IMR-90 (cell line): ENCODE data around the gene MAP6. TPM values are rescaled to one million over a fixed set of nuclear protein-coding genes. Genes with fewer than 3 reads are reported as not detected.

Source experiments
- ATAC-seq: fragments of 200-7000 bp; cut with Tn5 transposase; 2 replicates; pipeline ENCODE4 v1.9.1; 2020; ENCODE audit warnings: low read depth, mild to moderate bottlenecking, moderate library complexity
- BruUV-seq: library from RNA; stranded (reverse); fragments of 400-500 nt; replicated peaks from 2 replicates; lab custom pipeline; 2021; lab: Mats Ljungman, UMichigan
- CTCF ChIA-PET: fragments of 300-600 bp; formaldehyde crosslinking; extraction: SDS; loops from one replicate; lab custom pipeline; 2021; ENCODE audit warnings: antibody characterized with exemption; lab: Yijun Ruan, JAX
- POLR2A ChIA-PET: fragments of 300-600 bp; sonication (Branson Sonifier 250); formaldehyde crosslinking; loops from one replicate; lab custom pipeline; 2022; ENCODE audit warnings: antibody characterized with exemption; ENCODE audit not compliant: unreplicated experiment; lab: Charles Lee
- DNase-seq: peaks from one replicate; pipeline ENCODE4 v3.0.0; 2013
- H2AFZ ChIP-seq: replicated peaks from 2 replicates; pipeline ENCODE3; 2013; ENCODE audit warnings: low read length, mild to moderate bottlenecking; ENCODE audit not compliant: poor library complexity
- H2AK5ac ChIP-seq: 2 replicates; pipeline ENCODE4 v1.6.1; 2013; ENCODE audit warnings: low read depth, low read length, inconsistent platforms
- H2AK9ac ChIP-seq: replicated peaks from 2 replicates; pipeline ENCODE3; 2013; ENCODE audit warnings: mild to moderate bottlenecking, low read depth, low read length, moderate library complexity; ENCODE audit not compliant: poor library complexity
- H2BK120ac ChIP-seq: 2 replicates; pipeline ENCODE4 v1.6.1; 2013; ENCODE audit warnings: low read depth, low read length, inconsistent platforms
- H2BK15ac ChIP-seq: 3 replicates; pipeline ENCODE4 v1.6.1; 2013; ENCODE audit warnings: low read depth, low read length, inconsistent platforms
- H2BK20ac ChIP-seq: 2 replicates; pipeline ENCODE4 v1.6.1; 2013; ENCODE audit warnings: low read depth, mild to moderate bottlenecking, inconsistent platforms, low read length, moderate library complexity
- H2BK5ac ChIP-seq: 2 replicates; pipeline ENCODE4 v1.6.1; 2013; ENCODE audit warnings: mild to moderate bottlenecking, low read depth, low read length, inconsistent platforms; ENCODE audit not compliant: poor library complexity, severe bottlenecking
- H3K14ac ChIP-seq: replicated peaks from 2 replicates; pipeline ENCODE4 v1.6.1; 2013; ENCODE audit warnings: low read depth, low read length, inconsistent platforms
- H3K18ac ChIP-seq: 2 replicates; pipeline ENCODE4 v1.6.1; 2013; ENCODE audit warnings: low read depth, low read length, control low read depth
- H3K23ac ChIP-seq: 2 replicates; pipeline ENCODE4 v1.6.1; 2013; ENCODE audit warnings: low read depth, low read length, inconsistent platforms
- H3K27ac ChIP-seq: 2 replicates; pipeline ENCODE4 v1.5.1; 2013; ENCODE audit warnings: mild to moderate bottlenecking, control low read depth, low read length; ENCODE audit not compliant: insufficient read depth
- H3K27me3 ChIP-seq: 2 replicates; pipeline ENCODE4 v1.6.1; 2013; ENCODE audit warnings: low read length; ENCODE audit not compliant: control insufficient read depth, insufficient read depth
- H3K36me3 ChIP-seq: 2 replicates; pipeline ENCODE4 v1.6.1; 2013; ENCODE audit warnings: low read length, mixed read lengths; ENCODE audit not compliant: control insufficient read depth, insufficient read depth
- H3K4ac ChIP-seq: 2 replicates; pipeline ENCODE4 v1.6.1; 2013; ENCODE audit warnings: low read depth, low read length, inconsistent platforms
- H3K4me1 ChIP-seq: 2 replicates; pipeline ENCODE4 v1.6.1; 2013; ENCODE audit warnings: low read length, mixed read lengths; ENCODE audit not compliant: control insufficient read depth, insufficient read depth
- H3K4me2 ChIP-seq: 2 replicates; pipeline ENCODE4 v1.6.1; 2013; ENCODE audit warnings: low read depth, mild to moderate bottlenecking, control low read depth, low read length, moderate library complexity
- H3K4me3 ChIP-seq: 2 replicates; pipeline ENCODE4 v1.5.1; 2013; ENCODE audit warnings: low read depth, mild to moderate bottlenecking, control low read depth, low read length, moderate library complexity; ENCODE audit not compliant: insufficient read depth
- H3K56ac ChIP-seq: 2 replicates; pipeline ENCODE4 v1.6.1; 2013; ENCODE audit warnings: low read length, inconsistent platforms; ENCODE audit not compliant: insufficient read depth; ENCODE audit errors: extremely low read depth
- H3K79me1 ChIP-seq, 2 experiments: 2 replicates each; pipeline ENCODE4 v1.6.1; 2013; ENCODE audit warnings: low read length in 2 of 2, inconsistent platforms in 1 of 2, low read depth in 1 of 2
- H3K9ac ChIP-seq: 2 replicates; pipeline ENCODE4 v1.6.1; 2013; ENCODE audit warnings: low read depth, low read length, control low read depth
- H3K9me1 ChIP-seq: 2 replicates; pipeline ENCODE4 v1.6.1; 2013; ENCODE audit warnings: low read length, inconsistent platforms; ENCODE audit not compliant: insufficient read depth
- H3K9me3 ChIP-seq: 2 replicates; pipeline ENCODE4 v1.6.1; 2013; ENCODE audit warnings: low read length; ENCODE audit not compliant: control insufficient read depth, insufficient read depth
- H4K20me1 ChIP-seq: 2 replicates; pipeline ENCODE4 v1.6.1; 2013; ENCODE audit warnings: low read length, inconsistent platforms; ENCODE audit not compliant: insufficient read depth
- H4K5ac ChIP-seq: 2 replicates; pipeline ENCODE4 v1.6.1; 2013; ENCODE audit warnings: mild to moderate bottlenecking, low read depth, low read length, control low read depth
- H4K8ac ChIP-seq, 2 experiments: 2 replicates each; pipeline ENCODE4 v1.6.1; 2013; ENCODE audit warnings: low read depth in 2 of 2, low read length in 2 of 2, control low read depth in 1 of 2, inconsistent platforms in 1 of 2
- H4K91ac ChIP-seq: 2 replicates; pipeline ENCODE4 v1.6.1; 2013; ENCODE audit warnings: low read depth, low read length, inconsistent platforms; ENCODE audit not compliant: insufficient read depth
- BHLHE40 ChIP-seq: fragments of 150-350 bp; IDR thresholded peaks from 2 replicates; pipeline ENCODE4 v1.6.1; 2016; ENCODE audit warnings: mild to moderate bottlenecking, low read depth, low read length
- CEBPB ChIP-seq: IDR thresholded peaks from 2 replicates; pipeline ENCODE4 v1.6.1; 2012; ENCODE audit warnings: low read depth, low read length, improper control_type of control experiment
- CHD1 ChIP-seq: IDR thresholded peaks from 2 replicates; pipeline ENCODE4 v1.6.1; 2012; ENCODE audit warnings: low read depth, low read length, improper control_type of control experiment
- CTCF ChIP-seq: conservative IDR thresholded peaks from 2 replicates; pipeline ENCODE4 v1.5.1; 2012; ENCODE audit warnings: mild to moderate bottlenecking, low read depth, low read length, improper control_type of control experiment
- ELK1 ChIP-seq: fragments of 150-350 bp; IDR thresholded peaks from 2 replicates; pipeline ENCODE4 v1.6.1; 2016; ENCODE audit warnings: low read depth, mild to moderate bottlenecking, low read length, moderate library complexity, borderline replicate concordance
- FOS ChIP-seq: fragments of 150-350 bp; IDR thresholded peaks from 2 replicates; pipeline ENCODE4 v1.6.1; 2016; ENCODE audit warnings: low read depth, low read length
- MAFK ChIP-seq: IDR thresholded peaks from 2 replicates; pipeline ENCODE4 v1.6.1; 2012; ENCODE audit warnings: low read depth, low read length, improper control_type of control experiment
- MAZ ChIP-seq: IDR thresholded peaks from 2 replicates; pipeline ENCODE4 v1.6.1; 2012; ENCODE audit warnings: low read depth, mild to moderate bottlenecking, low read length, improper control_type of control experiment, moderate library complexity, borderline replicate concordance
- MXI1 ChIP-seq: IDR thresholded peaks from 2 replicates; pipeline ENCODE4 v1.6.1; 2012; ENCODE audit warnings: low read depth, mild to moderate bottlenecking, low read length, moderate library complexity, borderline replicate concordance
- NFE2L2 ChIP-seq: fragments of 150-350 bp; IDR thresholded peaks from 2 replicates; pipeline ENCODE4 v1.6.1; 2016; ENCODE audit warnings: low read depth, mild to moderate bottlenecking, low read length
- POLR2A ChIP-seq: IDR thresholded peaks from 2 replicates; pipeline ENCODE4 v1.6.1; 2012; ENCODE audit warnings: mild to moderate bottlenecking, low read depth, low read length
- RCOR1 ChIP-seq: IDR thresholded peaks from 2 replicates; pipeline ENCODE4 v1.6.1; 2012; ENCODE audit warnings: mild to moderate bottlenecking, low read length, improper control_type of control experiment; ENCODE audit not compliant: insufficient replicate concordance
- RFX5 ChIP-seq: IDR thresholded peaks from 2 replicates; pipeline ENCODE4 v1.8.0; 2012; ENCODE audit warnings: low read depth, mild to moderate bottlenecking, low read length, moderate library complexity
- SMC3 ChIP-seq: fragments of 150-350 bp; IDR thresholded peaks from 2 replicates; pipeline ENCODE4 v1.6.1; 2016; ENCODE audit warnings: low read depth, mild to moderate bottlenecking, antibody characterized with exemption, low read length, moderate library complexity
- USF2 ChIP-seq: fragments of 150-350 bp; IDR thresholded peaks from 2 replicates; pipeline ENCODE4 v1.6.1; 2017; ENCODE audit warnings: mild to moderate bottlenecking, antibody characterized with exemption, low read length, low read depth
- WGBS, 2 experiments: methylation state at CpG; one replicate each; pipeline versions ENCODE4 v1.1.5 to v1.1.7; 2013; ENCODE audit warnings: missing lambda C conversion rate in 2 of 2; ENCODE audit not compliant: insufficient read length in 1 of 2; ENCODE audit errors: extremely low coverage in 2 of 2; 5-methylcytosine and 5-hydroxymethylcytosine counted together
- dilution Hi-C: fragments of 300-500 bp; cut with HindIII; formaldehyde crosslinking; loops from one replicate; pipeline ENCODE4 v1.14.3; 2018; ENCODE audit warnings: low sequenced_read_pairs; ENCODE audit not compliant: unreplicated experiment
- in situ Hi-C: fragments of 300-500 bp; cut with MboI; formaldehyde crosslinking; loops from 3 replicates; pipeline ENCODE4 v1.14.3; 2019; ENCODE audit warnings: low sequenced_read_pairs, inconsistent platforms, mixed read lengths
- intact Hi-C: fragments of 100-400 bp; cut with micrococcal nuclease; formaldehyde crosslinking; loops from 2 replicates; pipeline ENCODE4 v1.10.0; 2022
- polyA plus RNA-seq, 3 experiments: library from polyadenylated mRNA; depleted of rRNA; stranded (reverse); fragments of >200 nt; gene quantifications; 2 replicates each; pipeline ENCODE4 v1.2.3, GENCODE V29; 2012; ENCODE audit warnings: low replicate concordance in 1 of 3
- total RNA-seq: library from RNA; depleted of rRNA; stranded (reverse); fragments of >200 nt; gene quantifications from 2 replicates; pipeline ENCODE4 v1.2.3, GENCODE V29; 2012

The MAP6 gene
- total and polyA plus RNA-seq, 2 of the 4 experiments (the other 2 are of a cell fraction): 3.0 to 3.4 TPM

- Histone ChIP-seq H3K56ac (no peak overlapping the region), H3K27me3 (peaks cover 13% of the 10 kb centered on the region), H2BK15ac (no peak overlapping the region), H3K18ac (no peak overlapping the region), H3K4me1 (no peaks in the 10 kb centered on the region), H2AK5ac (no peak overlapping the region), H4K5ac (no peak overlapping the region), H3K79me1 (no peaks in the 10 kb centered on the region), H2BK120ac (no peak overlapping the region), H2AK9ac (no peak overlapping the region), H3K4me3 (no peak overlapping the region), H3K4me2 (no peak overlapping the region), H3K9me1 (no peaks in the 10 kb centered on the region), H3K23ac (no peak overlapping the region), H2BK20ac (no peak overlapping the region), H4K8ac (no peak overlapping the region), H2AFZ (no peak overlapping the region), H2BK5ac (no peak overlapping the region), H4K20me1 (no peaks in the 10 kb centered on the region), H4K91ac (no peak overlapping the region), H3K27ac (no peak overlapping the region), H3K4ac (no peak overlapping the region), H3K9ac (no peak overlapping the region), H3K14ac (no peak overlapping the region), H3K9me3 (no peaks in the 10 kb centered on the region), H3K36me3 (no peaks in the 10 kb centered on the region)
- BruUV-seq: no TSS peak
- ChIA-PET CTCF (no interaction called here), POLR2A (no interaction called here)
- no CpG with 5 or more reads among the region's 6 CpGs for WGBS, 2 experiments
- DNase-seq: no peak
- dilution Hi-C loops: no loop called here
- TF ChIP-seq MAFK: no peak
- no peak for TF ChIP-seq CTCF
- TF ChIP-seq RCOR1: no peak
- TF ChIP-seq USF2: no peak
- no peak for TF ChIP-seq MAZ
- no peak for TF ChIP-seq POLR2A
- no peak for TF ChIP-seq ELK1
- TF ChIP-seq MXI1: no peak
- no peak for TF ChIP-seq NFE2L2
- TF ChIP-seq BHLHE40: no peak
- no peak for TF ChIP-seq RFX5
- TF ChIP-seq SMC3: no peak
- no peak for TF ChIP-seq CEBPB
- TF ChIP-seq CHD1: no peak
- no peak for TF ChIP-seq FOS
- intact Hi-C loops: no loop called here
- in situ Hi-C loops: no loop called here
- no peak for ATAC-seq
These were observed 76.9 kb downstream of the MAP6 start for GRCh38 chr11:75591966-75592365.
